ENCODE results near the gene KATNA1. TPM values are rescaled to one million over a fixed set of nuclear protein-coding genes. Genes with fewer than 3 reads are reported as not detected.
A peak's percentile ranks its signal among the peaks of the same experiment; 100 is the strongest.

KATNA1 gene
- total RNA-seq, 2 donors from 2014 or later, result 19.8 to 26.1 TPM

GRCh38 chr6:149545258-149545753, 103.2 kb downstream of the KATNA1 start:
- no peak for DNase-seq (ENCODE audit: low spot score)
- H3K36me3 Mint-ChIP-seq, result no peaks in the 10 kb centered on the region
- peaks cover 28 to 30% of the 10 kb centered on the region in 2 donors for H3K4me1 Mint-ChIP-seq (ENCODE audit: low read depth in 2 of 2)

More at GRCh38 chr6:149545258-149545753, 103.2 kb downstream of the KATNA1 start:
- peak overlapping the region; percentile 99 for H3K4me3 Mint-ChIP-seq
- H3K27me3 Mint-ChIP-seq, result peaks cover 0 to 4% of the 10 kb centered on the region in 2 donors
- H3K9me3 Mint-ChIP-seq, result no peaks in the 10 kb centered on the region
- peak in 1 of 2 donors; percentile 24 for ATAC-seq
- peak overlapping the region; percentile 94 to 96 for H3K27ac Mint-ChIP-seq

Other genes with a start within 250 kb of the KATNA1 start
- 10 to 100 TPM in 1 of 2 donors, 1 to 10 TPM in 1; 9.0 to 23.2 TPM for gene SUMO4, start 248.5 kb downstream of the KATNA1 start, total RNA-seq
- gene ZC3H12D, start 163.7 kb downstream of the KATNA1 start, total RNA-seq, result 10 to 100 TPM in 1 of 2 donors, 1 to 10 TPM in 1; 2.1 to 16.0 TPM
- gene PPIL4, start 102.7 kb downstream of the KATNA1 start, total RNA-seq, result 10 to 100 TPM; 18.7 to 19.7 TPM
- 10 to 100 TPM in 1 of 2 donors, 1 to 10 TPM in 1; 9.9 to 16.6 TPM for gene GINM1, start 82.3 kb downstream of the KATNA1 start, total RNA-seq
- gene LATS1, start 69.4 kb upstream of the KATNA1 start, total RNA-seq, result 10 to 100 TPM; 37.4 to 41.4 TPM
- gene NUP43, start 97.8 kb upstream of the KATNA1 start, total RNA-seq, result 10 to 100 TPM; 53.3 to 73.2 TPM
- gene PCMT1, start 101.0 kb upstream of the KATNA1 start, total RNA-seq, result 10 to 100 TPM; 67.9 to 68.5 TPM
- gene LRP11, start 215.6 kb upstream of the KATNA1 start, total RNA-seq, result 1 to 10 TPM; 1.6 to 2.9 TPM
- gene RAET1E, start 249.4 kb upstream of the KATNA1 start, total RNA-seq, result not detected

Measured in natural killer cell treated with Interleukin-12 subunit alpha and Interleukin-12 subunit beta and Interleukin-15 and Interleukin-18, amount 100 ng/mL, for 72 hours (primary cell).